ENCODE data around the gene MYOM1.

MYOM1 gene

GRCh38 chr18:3150274-3150673 lies 69.5 kb downstream of the MYOM1 start:
- DNase-seq = no peak
- Mint-ChIP-seq H3K36me3 (no peaks in the 10 kb centered on the region), H3K27ac (no peak overlapping the region), H3K4me3 (no peak overlapping the region), H3K4me1 (peaks cover 11 to 30% of the 10 kb centered on the region in 2 donors), H3K9me3 (no peaks in the 10 kb centered on the region), H3K27me3 (no peaks in the 10 kb centered on the region)
- peak; percentile 47 to 50 for ATAC-seq (replicated peaks)

- Mint-ChIP-seq H3K9me3 (no peaks in the 10 kb centered on the region), H3K27ac (no peak overlapping the region), H3K4me1 (peaks cover 10 to 21% of the 10 kb centered on the region in 2 donors), H3K4me3 (no peak overlapping the region), H3K27me3 (no peaks in the 10 kb centered on the region), H3K36me3 (no peaks in the 10 kb centered on the region)
- ATAC-seq (replicated peaks) (no peak), DNase-seq (no peak)
Measured at GRCh38 chr18:3148930-3149535, 70.7 kb downstream of the MYOM1 start.

GRCh38 chr18:3147935-3148554 lies 71.7 kb downstream of the MYOM1 start:
- Mint-ChIP-seq H3K27ac (no peak overlapping the region), H3K4me3 (no peak overlapping the region), H3K27me3 (no peaks in the 10 kb centered on the region), H3K9me3 (peaks cover under 1 to 2% of the 10 kb centered on the region in 2 donors), H3K4me1 (peaks cover 8 to 18% of the 10 kb centered on the region in 2 donors), H3K36me3 (peaks cover 2% of the 10 kb centered on the region in 2 donors)
- ATAC-seq (replicated peaks) (no peak), DNase-seq (no peak)

GRCh38 chr18:3140986-3141639 lies 78.7 kb downstream of the MYOM1 start:
- no peak overlapping the region for H3K4me3 Mint-ChIP-seq
- no peaks in the 10 kb centered on the region for H3K4me1 Mint-ChIP-seq
- peaks cover 0 to 4% of the 10 kb centered on the region in 2 donors for H3K27me3 Mint-ChIP-seq
- peaks cover 8% of the 10 kb centered on the region in 2 donors for H3K9me3 Mint-ChIP-seq
- H3K36me3 Mint-ChIP-seq = peaks cover 5 to 17% of the 10 kb centered on the region in 2 donors
- no peak overlapping the region for H3K27ac Mint-ChIP-seq
- ATAC-seq (replicated peaks) (no peak), DNase-seq (no peak)

- H3K4me1 Mint-ChIP-seq = no peaks in the 10 kb centered on the region
- H3K4me3 Mint-ChIP-seq = no peak overlapping the region
- H3K27me3 Mint-ChIP-seq = peaks cover 0 to 4% of the 10 kb centered on the region in 2 donors
- no peak overlapping the region for H3K27ac Mint-ChIP-seq
- DNase-seq (no peak), ATAC-seq (replicated peaks) (no peak)
- H3K36me3 Mint-ChIP-seq = peaks cover 5 to 17% of the 10 kb centered on the region in 2 donors
- peaks cover 8% of the 10 kb centered on the region in 2 donors for H3K9me3 Mint-ChIP-seq
Measured at GRCh38 chr18:3140342-3140741, 79.4 kb downstream of the MYOM1 start.

- H3K9me3 Mint-ChIP-seq = peaks cover 8% of the 10 kb centered on the region in 2 donors
- ATAC-seq (replicated peaks) = no peak
- H3K27ac Mint-ChIP-seq = no peak overlapping the region
- peaks cover 5 to 17% of the 10 kb centered on the region in 2 donors for H3K36me3 Mint-ChIP-seq
- no peak overlapping the region for H3K4me3 Mint-ChIP-seq
- no peaks in the 10 kb centered on the region for H3K4me1 Mint-ChIP-seq
- peaks cover 0 to 4% of the 10 kb centered on the region in 2 donors for H3K27me3 Mint-ChIP-seq
- DNase-seq = no peak
Measured at GRCh38 chr18:3139406-3139805, 80.4 kb downstream of the MYOM1 start.

GRCh38 chr18:3138274-3138975 lies 81.3 kb downstream of the MYOM1 start:
- H3K9me3 Mint-ChIP-seq = peaks cover 8% of the 10 kb centered on the region in 2 donors
- H3K27ac Mint-ChIP-seq = no peak overlapping the region

GRCh38 chr18:3135536-3135935 lies 84.2 kb downstream of the MYOM1 start:
- H3K36me3 Mint-ChIP-seq = peaks cover 0 to 4% of the 10 kb centered on the region in 2 donors
- H3K4me1 Mint-ChIP-seq = no peaks in the 10 kb centered on the region
- no peak overlapping the region for H3K27ac Mint-ChIP-seq
- no peaks in the 10 kb centered on the region for H3K9me3 Mint-ChIP-seq
- H3K4me3 Mint-ChIP-seq = no peak overlapping the region
- no peak for DNase-seq
- peaks cover 0 to 4% of the 10 kb centered on the region in 2 donors for H3K27me3 Mint-ChIP-seq
- no peak for ATAC-seq (replicated peaks)

More at GRCh38 chr18:3138274-3138975, 81.3 kb downstream of the MYOM1 start:
- DNase-seq (no peak), ATAC-seq (replicated peaks) (no peak)
- no peaks in the 10 kb centered on the region for H3K4me1 Mint-ChIP-seq
- no peak overlapping the region for H3K4me3 Mint-ChIP-seq
- H3K36me3 Mint-ChIP-seq = peaks cover 5 to 17% of the 10 kb centered on the region in 2 donors
- H3K27me3 Mint-ChIP-seq = peaks cover 0 to 4% of the 10 kb centered on the region in 2 donors

- Mint-ChIP-seq H3K27ac (no peak overlapping the region), H3K4me1 (peaks cover 5 to 8% of the 10 kb centered on the region in 2 donors), H3K27me3 (no peaks in the 10 kb centered on the region), H3K4me3 (no peak overlapping the region), H3K9me3 (no peaks in the 10 kb centered on the region), H3K36me3 (no peaks in the 10 kb centered on the region)
- no peak for ATAC-seq (replicated peaks)
- no peak for DNase-seq
Measured at GRCh38 chr18:3132700-3133099, 87.1 kb downstream of the MYOM1 start.

- Mint-ChIP-seq H3K9me3 (no peaks in the 10 kb centered on the region), H3K4me3 (no peak overlapping the region), H3K27ac (no peak overlapping the region), H3K27me3 (no peaks in the 10 kb centered on the region), H3K4me1 (peaks cover 5 to 8% of the 10 kb centered on the region in 2 donors), H3K36me3 (peaks cover 1 to 5% of the 10 kb centered on the region in 2 donors)
- DNase-seq = no peak
- no peak for ATAC-seq (replicated peaks)
Measured at GRCh38 chr18:3130344-3130743, 89.4 kb downstream of the MYOM1 start.

- peak overlapping the region; percentile 31 for H3K27ac Mint-ChIP-seq
- peak; percentile 99 to 100 for ATAC-seq (replicated peaks)
- no peaks in the 10 kb centered on the region for H3K27me3 Mint-ChIP-seq
- H3K36me3 Mint-ChIP-seq = peaks cover 9 to 14% of the 10 kb centered on the region in 2 donors
- peak overlapping the region; percentile 19 to 20 for H3K4me3 Mint-ChIP-seq
- H3K4me1 Mint-ChIP-seq = peaks cover 5 to 8% of the 10 kb centered on the region in 2 donors
- peak; percentile 59 for DNase-seq
- H3K9me3 Mint-ChIP-seq = peaks cover 0 to 6% of the 10 kb centered on the region in 2 donors
Measured at GRCh38 chr18:3129053-3129864, 90.5 kb downstream of the MYOM1 start.

GRCh38 chr18:3126457-3127097 lies 93.2 kb downstream of the MYOM1 start:
- H3K9me3 Mint-ChIP-seq = peaks cover 0 to 6% of the 10 kb centered on the region in 2 donors
- peaks cover 9 to 14% of the 10 kb centered on the region in 2 donors for H3K36me3 Mint-ChIP-seq
- ATAC-seq (replicated peaks) (no peak), DNase-seq (no peak)
- no peak overlapping the region for H3K27ac Mint-ChIP-seq
- H3K4me1 Mint-ChIP-seq = peaks cover 5 to 8% of the 10 kb centered on the region in 2 donors
- no peak overlapping the region for H3K4me3 Mint-ChIP-seq
- no peaks in the 10 kb centered on the region for H3K27me3 Mint-ChIP-seq

GRCh38 chr18:3124822-3125221 lies 94.9 kb downstream of the MYOM1 start:
- no peak overlapping the region for H3K4me3 Mint-ChIP-seq
- H3K27ac Mint-ChIP-seq = no peak overlapping the region
- H3K9me3 Mint-ChIP-seq = peaks cover 0 to 6% of the 10 kb centered on the region in 2 donors
- DNase-seq = no peak
- no peaks in the 10 kb centered on the region for H3K27me3 Mint-ChIP-seq
- H3K4me1 Mint-ChIP-seq = peaks cover 5 to 8% of the 10 kb centered on the region in 2 donors
- no peak for ATAC-seq (replicated peaks)
- peaks cover 9 to 14% of the 10 kb centered on the region in 2 donors for H3K36me3 Mint-ChIP-seq
